GM19023 (cell line): ENCODE data around the gene ZDHHC19.
"Not testable (repeated sequence)": the region's sequence is repeated elsewhere in the genome, so short reads cannot be mapped to it uniquely, and the experiment has no call there.

Experiments used
- ATAC-seq: cut with Tn5 transposase; IDR thresholded peaks from one replicate; pipeline ENCODE4 v1.9.1; 2021; ENCODE audit warnings: mild to moderate bottlenecking, moderate library complexity; ENCODE audit not compliant: unreplicated experiment

Gene ZDHHC19

DNA sequence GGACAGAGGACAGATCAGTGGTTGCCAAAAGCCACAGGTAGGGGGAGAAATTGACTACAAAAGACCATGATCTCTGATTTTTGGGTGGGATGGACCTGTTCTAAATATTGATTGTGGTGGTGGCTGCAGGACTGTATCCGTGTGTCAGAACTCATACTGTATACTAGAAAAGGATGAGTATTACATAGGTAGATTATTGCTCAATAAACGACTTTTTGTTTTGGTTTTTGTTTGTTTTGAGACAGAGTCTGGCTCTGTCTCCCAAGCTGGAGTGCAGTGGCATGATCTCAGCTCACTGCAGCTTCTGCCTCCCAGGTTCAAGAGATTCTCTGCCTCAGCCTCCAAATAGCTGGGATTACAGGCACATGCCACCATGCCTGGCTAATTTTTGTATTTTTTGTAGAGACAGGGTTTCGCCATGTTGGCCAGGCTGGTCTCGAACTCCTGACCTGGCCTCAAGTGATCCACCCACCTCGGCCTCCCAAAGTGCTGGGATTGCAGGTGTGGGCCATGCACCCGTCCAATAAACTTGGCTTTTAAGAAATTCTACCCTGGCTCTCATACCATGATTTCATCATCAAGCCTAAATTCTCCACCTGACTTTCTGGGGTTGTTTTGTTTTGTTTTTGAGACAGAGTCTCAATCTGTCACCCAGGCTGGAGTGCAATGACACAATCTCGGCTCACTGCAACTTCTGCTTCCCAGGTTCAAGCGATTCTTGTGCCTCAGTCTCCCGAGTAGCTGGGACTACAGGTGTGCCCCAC is 5.6 kb downstream of the ZDHHC19 start:
- ATAC-seq, result not testable (repeated sequence)

DNA sequence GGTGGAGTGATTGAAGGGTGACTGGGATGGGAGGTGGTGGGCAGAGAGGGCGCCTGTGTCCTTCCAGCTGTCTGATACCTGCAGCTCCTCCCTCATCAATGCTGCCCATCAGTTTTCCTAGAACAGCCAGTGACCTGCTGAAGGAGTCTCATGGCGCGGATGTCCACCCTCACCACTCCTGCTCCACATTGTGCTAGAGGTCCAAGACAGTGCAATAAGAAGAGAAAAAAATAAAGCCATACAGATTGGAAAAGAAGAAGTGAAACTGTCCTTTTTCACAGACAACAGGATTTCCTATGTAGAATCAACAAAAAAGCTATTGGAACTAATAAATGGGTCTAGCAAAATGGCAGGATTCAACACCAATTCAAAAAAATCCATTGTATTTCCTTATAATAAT is 7.4 kb downstream of the ZDHHC19 start:
- no peak for ATAC-seq

- ATAC-seq, result no peak
These were observed 8.7 kb downstream of the ZDHHC19 start for GRCh38 chr3:196202516-196202970.

GRCh38 chr3:196198771-196199753 is 12.1 kb downstream of the ZDHHC19 start:
- ATAC-seq, result no peak

DNA sequence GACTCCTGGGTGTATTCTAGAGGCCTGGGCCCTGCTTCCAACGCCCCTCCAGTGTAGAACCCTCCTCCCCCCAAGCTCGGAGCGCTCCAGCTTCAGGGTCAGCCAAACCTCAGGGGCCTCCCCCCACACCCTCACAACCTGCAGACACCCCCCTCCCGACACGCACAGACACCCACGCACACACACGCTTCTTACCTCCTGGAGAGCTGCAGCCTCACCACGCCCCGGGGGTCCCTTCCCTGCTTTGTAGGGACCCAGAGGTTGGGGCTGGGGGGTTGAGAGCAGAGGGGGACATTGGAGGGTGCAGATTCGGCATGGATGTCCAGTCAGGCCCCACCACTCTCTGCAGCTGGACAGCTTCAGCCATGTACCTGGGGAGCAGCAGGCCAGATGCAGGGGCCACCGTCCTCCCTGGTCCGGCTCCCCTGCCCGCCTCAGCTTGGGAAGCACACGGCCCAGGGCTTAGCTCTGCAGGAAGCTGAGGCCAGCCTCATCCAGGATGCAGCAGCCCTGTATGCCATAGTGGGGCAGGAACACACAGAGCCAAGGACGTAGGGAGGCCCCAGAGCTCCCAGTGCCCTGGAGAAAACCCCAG is 13.0 kb downstream of the ZDHHC19 start:
- no peak for ATAC-seq

DNA sequence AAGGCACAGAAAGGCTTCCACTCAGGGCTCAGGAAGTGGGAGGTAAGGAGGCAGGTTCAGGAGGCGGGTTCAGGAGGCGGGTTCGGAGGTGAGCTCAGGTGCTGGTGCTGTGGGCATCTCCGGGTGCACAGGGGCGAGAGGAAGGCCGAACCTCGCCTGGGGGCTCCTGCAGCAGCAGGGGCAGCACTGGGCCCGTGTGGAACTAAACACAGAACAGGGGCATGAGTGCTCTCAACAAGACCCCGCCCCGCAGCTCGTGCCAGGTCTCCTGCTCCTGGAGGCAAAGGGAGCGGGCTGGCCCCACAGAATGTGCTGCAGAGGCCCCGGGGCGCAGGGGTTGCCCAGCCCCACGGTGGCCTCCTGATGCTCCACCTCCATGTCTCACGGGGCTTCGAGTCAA is 13.7 kb downstream of the ZDHHC19 start:
- no peak for ATAC-seq

DNA sequence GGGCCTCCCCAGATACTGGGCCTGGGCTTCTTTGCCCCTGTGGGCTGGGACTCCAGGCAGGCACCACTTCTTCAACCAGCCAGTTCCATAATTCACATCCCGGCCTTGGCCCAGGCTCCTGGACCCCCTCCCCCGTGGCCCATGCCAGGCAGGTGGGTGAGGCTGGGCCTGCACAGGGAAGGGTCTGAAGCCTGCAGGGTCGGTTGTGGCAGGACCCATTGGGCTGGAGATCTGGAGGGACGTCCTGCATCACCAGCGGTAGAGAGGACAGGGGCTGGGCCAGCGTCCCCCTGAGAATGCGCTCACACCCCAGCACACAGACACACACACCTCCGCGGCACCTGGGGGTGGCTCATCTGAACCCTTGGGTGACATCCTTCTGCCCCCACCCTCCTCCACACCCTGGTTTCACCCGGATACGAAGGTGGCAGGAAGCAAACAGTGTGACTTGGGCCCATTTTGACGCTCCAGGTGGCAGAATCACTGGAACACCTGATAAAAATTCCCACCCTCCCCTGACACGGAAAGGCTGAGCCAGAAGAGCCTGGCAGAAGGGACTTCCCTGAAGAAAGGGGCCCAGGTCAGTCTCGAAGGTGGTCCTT is 15.4 kb downstream of the ZDHHC19 start:
- ATAC-seq, result no peak

DNA sequence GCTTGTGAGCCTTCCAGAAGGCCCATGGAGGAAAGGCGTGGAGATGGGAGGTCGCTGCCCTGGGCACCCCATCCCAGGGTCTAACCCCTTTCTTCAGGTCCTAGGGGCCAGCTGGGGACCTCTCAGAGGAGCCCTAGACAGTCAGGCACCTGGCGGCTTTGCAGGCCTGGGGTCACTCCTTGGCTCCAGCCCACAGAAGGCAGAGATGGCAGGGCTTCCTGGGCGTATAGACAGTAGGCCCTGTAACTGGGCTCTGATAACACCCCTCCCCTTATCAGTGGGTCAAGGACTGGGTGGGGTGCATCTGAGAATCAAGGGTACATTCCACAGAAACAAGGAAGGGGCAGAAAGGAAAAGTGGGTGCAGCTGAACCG is 16.7 kb downstream of the ZDHHC19 start:
- no peak for ATAC-seq

DNA sequence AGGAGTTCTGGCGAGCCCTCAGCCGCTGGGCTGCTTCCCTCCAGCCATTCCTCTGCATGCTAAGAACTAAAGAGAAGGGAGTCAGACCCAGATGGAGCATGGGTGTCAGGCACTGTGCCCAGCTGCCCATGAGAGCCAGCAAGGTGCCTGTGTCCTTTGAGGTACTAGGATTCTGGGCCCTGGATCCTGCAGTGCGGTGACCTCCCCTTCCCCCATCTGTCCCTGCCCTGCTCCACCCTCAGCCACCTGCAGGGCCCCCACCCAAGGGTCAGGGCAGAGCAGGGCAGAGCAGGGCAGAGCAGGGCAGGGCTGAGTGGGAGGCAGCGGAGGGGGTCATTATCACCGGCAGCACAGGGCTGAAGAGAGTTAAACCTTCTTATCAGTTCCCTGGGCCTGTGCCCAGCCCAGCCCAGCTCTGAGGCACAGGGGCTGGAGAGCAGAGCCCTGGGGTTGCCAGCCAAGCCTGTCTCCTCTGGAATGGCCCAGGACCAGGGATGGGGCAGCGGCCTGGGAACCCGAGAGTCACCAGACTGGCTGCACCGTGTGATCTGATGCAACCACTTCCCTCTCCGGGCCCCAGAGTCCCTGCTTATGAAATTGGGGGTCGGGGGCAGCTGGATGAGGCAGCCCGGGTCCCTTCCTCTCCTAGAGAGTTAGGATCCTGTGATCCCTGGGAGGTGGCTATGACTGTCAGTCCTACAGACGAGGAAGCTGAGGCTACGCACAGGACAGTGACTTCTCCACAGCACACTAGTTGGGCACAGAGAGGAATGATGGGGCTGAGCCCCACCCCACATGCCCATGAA is 17.3 kb downstream of the ZDHHC19 start:
- ATAC-seq, result no peak

GRCh38 chr3:196193133-196193735 is 18.0 kb downstream of the ZDHHC19 start:
- ATAC-seq, result no peak

DNA sequence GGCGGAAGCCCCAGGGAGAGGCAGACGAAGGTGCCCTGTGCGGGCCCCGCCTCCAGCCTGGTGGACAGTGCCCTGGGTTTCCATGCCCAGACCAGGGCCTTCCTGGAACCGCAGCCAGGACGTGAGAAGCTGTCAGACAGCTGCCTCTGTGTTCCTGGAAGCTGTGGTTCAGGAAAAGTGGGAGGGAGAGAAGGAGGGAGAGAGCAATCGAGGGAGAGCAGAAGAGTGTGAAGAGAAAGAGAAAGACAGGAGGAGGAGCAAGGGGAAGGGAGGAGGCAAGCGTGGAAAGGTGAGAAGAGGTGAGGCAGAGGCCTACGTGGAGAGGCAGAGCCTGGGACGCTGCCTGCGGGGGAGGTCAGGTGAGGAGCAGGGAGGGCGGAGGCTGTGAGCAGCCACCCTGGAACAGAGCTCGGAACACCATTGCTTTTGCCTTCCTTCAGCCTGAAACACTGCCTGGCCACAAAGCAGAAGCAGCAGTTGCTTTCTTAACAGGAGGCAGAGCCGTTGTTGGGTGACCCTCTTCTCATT is 18.6 kb downstream of the ZDHHC19 start:
- ATAC-seq, result peak; percentile 12

GRCh38 chr3:196192036-196192523 is 19.1 kb downstream of the ZDHHC19 start:
- peak; percentile 50 for ATAC-seq

DNA sequence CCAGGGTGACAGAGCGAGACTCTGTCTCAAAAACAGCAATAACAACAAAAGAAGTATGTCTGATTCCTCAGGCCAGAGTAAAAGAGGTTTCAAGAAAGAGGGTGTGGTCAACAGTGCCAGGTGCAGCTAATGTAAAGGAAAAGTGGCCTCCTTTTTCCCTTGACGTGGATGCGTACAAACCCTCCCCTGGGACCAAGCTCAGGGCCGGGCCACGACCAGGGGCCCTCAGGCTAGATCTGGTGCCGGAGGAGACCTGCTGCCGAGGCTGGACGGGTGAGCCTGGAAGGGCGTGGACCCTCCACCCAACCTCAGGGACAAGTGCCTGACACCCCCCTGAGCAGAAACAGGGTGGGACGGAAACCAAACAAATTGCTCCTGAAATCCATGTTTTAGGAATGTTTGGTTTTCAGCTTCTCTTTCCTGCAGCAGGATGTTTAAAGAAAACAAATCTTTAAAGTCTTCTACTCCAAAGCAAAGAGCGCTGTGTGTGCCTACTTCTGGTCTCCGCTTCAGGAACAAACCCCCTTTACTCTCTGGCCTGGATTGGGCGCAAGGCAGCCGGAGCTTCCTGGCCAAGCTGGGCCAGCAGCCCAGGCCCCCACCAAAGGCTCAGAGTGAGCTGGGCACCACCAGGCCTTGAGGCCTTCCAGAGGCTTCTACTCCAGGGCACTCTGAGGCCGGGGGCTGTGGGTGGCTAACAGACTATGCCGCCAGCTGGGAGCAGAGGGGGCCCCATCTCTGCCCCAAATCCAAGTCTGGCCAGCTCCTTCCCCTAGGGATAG is 21.4 kb downstream of the ZDHHC19 start:
- no peak for ATAC-seq

- peak; percentile 56 for ATAC-seq
These were observed 24.3 kb downstream of the ZDHHC19 start for GRCh38 chr3:196186651-196187573.

DNA sequence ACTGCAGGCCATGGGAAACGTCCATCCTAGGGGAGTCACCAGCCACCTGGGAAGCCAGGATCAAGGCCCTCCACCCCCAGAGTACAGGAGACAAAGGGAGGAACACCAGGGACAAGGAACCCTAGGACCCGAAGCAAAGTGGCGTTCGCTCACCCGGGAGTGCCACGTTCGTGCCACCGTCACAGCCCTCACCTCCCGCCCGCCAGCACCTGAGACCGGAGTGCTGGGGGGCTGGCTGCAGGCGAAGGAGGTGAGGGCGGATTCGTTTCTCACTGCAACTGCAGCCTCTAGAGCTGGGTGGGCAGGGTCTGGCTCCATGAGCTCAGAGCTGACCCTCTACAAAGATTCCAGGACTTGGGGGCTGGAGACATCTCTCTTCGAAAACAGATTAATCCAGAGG is 26.3 kb downstream of the ZDHHC19 start:
- no peak for ATAC-seq

- not testable (repeated sequence) for ATAC-seq
These were observed 27.1 kb downstream of the ZDHHC19 start for GRCh38 chr3:196184169-196184432.

DNA sequence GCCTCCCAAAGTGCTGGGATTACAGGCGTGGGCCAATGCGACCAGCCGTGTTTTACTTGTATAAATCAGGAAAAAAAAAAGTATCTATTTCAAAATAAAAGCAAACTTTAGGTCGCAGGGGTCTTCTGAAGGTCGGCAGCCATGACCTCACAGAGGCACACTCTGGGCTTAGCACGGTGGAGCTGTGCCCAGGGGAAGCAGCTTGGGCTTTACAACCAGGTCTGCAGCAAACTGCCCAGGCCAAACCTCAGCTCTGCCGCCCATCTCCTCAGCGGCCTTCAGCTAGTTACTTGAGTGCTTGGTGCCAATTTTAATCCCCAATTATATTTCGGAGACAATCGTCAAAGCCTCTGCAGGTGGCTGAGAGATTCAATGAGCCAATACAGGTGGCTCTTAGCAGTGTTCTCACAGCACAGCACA is 30.1 kb downstream of the ZDHHC19 start:
- ATAC-seq, result no peak

- no peak for ATAC-seq
These were observed 30.9 kb downstream of the ZDHHC19 start for GRCh38 chr3:196180346-196180745.
